ENCODE data around the gene EPHB2. TPM values are rescaled to one million over a fixed set of nuclear protein-coding genes. Genes with fewer than 3 reads are reported as not detected.

The EPHB2 gene
- total RNA-seq, 6 experiments from 2014 or later: 13.1 to 36.4 (median 30.9) TPM

- Mint-ChIP-seq H3K9me3 (peaks cover 10% of the 10 kb centered on the region; the same call in 1 of the 2 replicates), H3K4me3 (no peak overlapping the region), H3K27me3 (ENCODE audit: insufficient read depth) (peaks cover 20% of the 10 kb centered on the region), H3K36me3 (ENCODE audit: low read depth) (peaks cover 11% of the 10 kb centered on the region), H3K27ac (no peak overlapping the region), H3K4me1 (ENCODE audit: low read depth) (peaks cover 7% of the 10 kb centered on the region)
- TF ChIP-seq CTCF (IDR thresholded peaks at IDR 0.05): no peak
- no peak for DNase-seq
Observed at GRCh38 chr1:22849770-22850169, 139.1 kb downstream of the EPHB2 start.

- Mint-ChIP-seq H3K27ac (no peak overlapping the region), H3K27me3 (ENCODE audit: insufficient read depth) (peaks cover 20% of the 10 kb centered on the region), H3K4me1 (ENCODE audit: low read depth) (peaks cover 7% of the 10 kb centered on the region)
Observed at GRCh38 chr1:22850281-22850680, 139.6 kb downstream of the EPHB2 start.

GRCh38 chr1:22850681-22851080, 140.0 kb downstream of the EPHB2 start:
- no peak for TF ChIP-seq CTCF (IDR thresholded peaks at IDR 0.05)
- no peak for DNase-seq
- no peak overlapping the region for H3K4me3 Mint-ChIP-seq
- H3K27me3 Mint-ChIP-seq (ENCODE audit: insufficient read depth): peaks cover 18% of the 10 kb centered on the region
- no peak overlapping the region for H3K27ac Mint-ChIP-seq
- peaks cover 7% of the 10 kb centered on the region for H3K4me1 Mint-ChIP-seq (ENCODE audit: low read depth)
- H3K9me3 Mint-ChIP-seq: peaks cover 10% of the 10 kb centered on the region; the same call in 1 of the 2 replicates
- H3K36me3 Mint-ChIP-seq (ENCODE audit: low read depth): peaks cover 11% of the 10 kb centered on the region

More at GRCh38 chr1:22850281-22850680, 139.6 kb downstream of the EPHB2 start:
- DNase-seq: no peak
- TF ChIP-seq CTCF (IDR thresholded peaks at IDR 0.05): no peak
- H3K4me3 Mint-ChIP-seq: no peak overlapping the region
- H3K9me3 Mint-ChIP-seq: peaks cover 10% of the 10 kb centered on the region; the same call in 1 of the 2 replicates
- H3K36me3 Mint-ChIP-seq (ENCODE audit: low read depth): peaks cover 11% of the 10 kb centered on the region

- DNase-seq: no peak
- no peak for TF ChIP-seq CTCF (IDR thresholded peaks at IDR 0.05)
- Mint-ChIP-seq H3K9me3 (peaks cover 10% of the 10 kb centered on the region; the same call in 1 of the 2 replicates), H3K4me3 (no peak overlapping the region), H3K27me3 (ENCODE audit: insufficient read depth) (peaks cover 18% of the 10 kb centered on the region), H3K36me3 (ENCODE audit: low read depth) (peaks cover 11% of the 10 kb centered on the region), H3K4me1 (ENCODE audit: low read depth) (peaks cover 7% of the 10 kb centered on the region), H3K27ac (no peak overlapping the region)
Observed at GRCh38 chr1:22851517-22851916, 140.9 kb downstream of the EPHB2 start.

- Mint-ChIP-seq H3K27me3 (ENCODE audit: insufficient read depth) (peaks cover 14% of the 10 kb centered on the region), H3K4me1 (ENCODE audit: low read depth) (peaks cover 7% of the 10 kb centered on the region), H3K9me3 (peaks cover 10% of the 10 kb centered on the region; the same call in 1 of the 2 replicates), H3K36me3 (ENCODE audit: low read depth) (peaks cover 11% of the 10 kb centered on the region), H3K27ac (no peak overlapping the region), H3K4me3 (no peak overlapping the region)
- no peak for DNase-seq
- no peak for TF ChIP-seq CTCF (IDR thresholded peaks at IDR 0.05)
Observed at GRCh38 chr1:22852144-22852655, 141.6 kb downstream of the EPHB2 start.
